GM12873 (cell line): ENCODE results near the gene ZBTB7A.

Experiments
- TF ChIP-seq, protein P1 (sequence below): IDR thresholded peaks from 2 replicates; pipeline ENCODE4 v1.5.1; 2012; ENCODE audit warnings: low read depth, mild to moderate bottlenecking, moderate library complexity, low read length, control low read depth; ENCODE audit not compliant: insufficient read depth; ENCODE audit errors: missing control alignments

Gene ZBTB7A

GRCh38 chr19:4042064-4042730 lies 24.5 kb downstream of the ZBTB7A start:
- TF ChIP-seq, protein P1, sequence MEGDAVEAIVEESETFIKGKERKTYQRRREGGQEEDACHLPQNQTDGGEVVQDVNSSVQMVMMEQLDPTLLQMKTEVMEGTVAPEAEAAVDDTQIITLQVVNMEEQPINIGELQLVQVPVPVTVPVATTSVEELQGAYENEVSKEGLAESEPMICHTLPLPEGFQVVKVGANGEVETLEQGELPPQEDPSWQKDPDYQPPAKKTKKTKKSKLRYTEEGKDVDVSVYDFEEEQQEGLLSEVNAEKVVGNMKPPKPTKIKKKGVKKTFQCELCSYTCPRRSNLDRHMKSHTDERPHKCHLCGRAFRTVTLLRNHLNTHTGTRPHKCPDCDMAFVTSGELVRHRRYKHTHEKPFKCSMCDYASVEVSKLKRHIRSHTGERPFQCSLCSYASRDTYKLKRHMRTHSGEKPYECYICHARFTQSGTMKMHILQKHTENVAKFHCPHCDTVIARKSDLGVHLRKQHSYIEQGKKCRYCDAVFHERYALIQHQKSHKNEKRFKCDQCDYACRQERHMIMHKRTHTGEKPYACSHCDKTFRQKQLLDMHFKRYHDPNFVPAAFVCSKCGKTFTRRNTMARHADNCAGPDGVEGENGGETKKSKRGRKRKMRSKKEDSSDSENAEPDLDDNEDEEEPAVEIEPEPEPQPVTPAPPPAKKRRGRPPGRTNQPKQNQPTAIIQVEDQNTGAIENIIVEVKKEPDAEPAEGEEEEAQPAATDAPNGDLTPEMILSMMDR = no peak

DNA sequence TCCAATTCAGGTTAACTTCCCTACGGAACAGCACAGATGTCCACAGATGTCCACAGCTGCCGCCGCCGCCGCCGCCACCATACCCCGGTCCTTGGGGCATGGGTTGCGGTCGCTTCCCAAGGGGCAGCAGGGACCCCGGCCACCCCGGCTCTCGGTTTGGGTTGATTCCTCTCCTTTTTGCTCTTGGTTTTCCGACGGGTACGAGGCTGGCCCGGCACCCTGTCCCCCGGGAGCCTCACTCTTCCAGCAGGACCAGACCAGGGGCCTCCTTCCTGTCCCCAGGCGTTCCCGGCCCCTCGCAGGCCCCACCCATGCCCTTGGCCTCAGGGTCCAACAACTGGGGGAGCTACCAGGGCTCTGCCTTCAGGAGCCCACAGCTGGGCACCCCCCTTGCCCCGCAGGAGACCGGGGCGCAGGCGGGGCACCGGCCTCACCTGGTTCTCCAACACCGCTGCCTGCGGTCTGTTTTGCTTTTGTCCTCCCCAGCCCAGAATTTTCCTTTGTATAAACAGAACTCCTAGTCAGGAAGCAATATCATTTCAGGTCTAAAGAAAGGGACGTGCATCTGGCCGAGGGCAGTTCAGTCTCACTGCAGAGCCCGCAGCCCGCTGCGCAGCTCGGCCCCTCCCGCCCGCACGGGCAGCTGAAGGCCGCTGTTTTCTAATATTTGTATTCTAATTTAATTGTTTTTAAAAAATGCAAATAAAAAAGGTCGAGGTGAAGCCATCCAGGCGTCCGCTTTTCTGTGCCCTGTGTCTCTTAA lies 27.9 kb downstream of the ZBTB7A start:
- TF ChIP-seq, protein P1 = no peak

GRCh38 chr19:4038057-4038456 lies 28.6 kb downstream of the ZBTB7A start:
- TF ChIP-seq, protein P1 = no peak

- TF ChIP-seq, protein P1 = no peak
Observed at GRCh38 chr19:4037301-4037949, 29.3 kb downstream of the ZBTB7A start.

DNA sequence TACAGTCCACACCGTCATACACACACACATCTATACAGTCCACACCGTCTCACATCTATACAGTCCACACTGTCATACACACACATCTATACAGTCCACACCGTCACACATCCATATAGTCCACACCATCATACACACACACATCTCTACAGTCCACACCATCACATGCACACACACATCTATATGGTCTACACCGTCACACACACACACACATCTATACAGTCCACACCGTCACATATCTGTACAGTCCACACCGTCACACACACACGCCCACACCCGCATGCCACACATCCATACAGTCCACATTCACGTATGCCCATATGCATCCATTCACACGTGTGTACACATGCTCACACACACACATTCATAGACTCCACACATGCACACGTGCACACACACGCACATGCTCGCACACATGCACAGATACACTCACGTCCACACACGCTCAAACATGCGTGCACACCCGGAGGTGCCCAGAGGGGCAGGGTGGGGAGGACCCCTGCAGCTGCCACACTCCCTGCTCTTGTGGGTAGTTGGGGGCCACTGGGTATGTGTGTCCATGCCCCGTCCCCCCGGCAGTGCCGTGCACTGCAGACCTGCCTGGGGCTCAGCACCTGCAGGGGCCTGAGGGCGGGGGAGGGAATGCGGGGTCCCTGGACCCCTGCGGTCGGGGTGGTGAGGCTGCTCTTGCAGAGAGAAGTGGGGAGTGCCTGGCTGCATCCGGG lies 30.0 kb downstream of the ZBTB7A start:
- TF ChIP-seq, protein P1 = no peak

DNA sequence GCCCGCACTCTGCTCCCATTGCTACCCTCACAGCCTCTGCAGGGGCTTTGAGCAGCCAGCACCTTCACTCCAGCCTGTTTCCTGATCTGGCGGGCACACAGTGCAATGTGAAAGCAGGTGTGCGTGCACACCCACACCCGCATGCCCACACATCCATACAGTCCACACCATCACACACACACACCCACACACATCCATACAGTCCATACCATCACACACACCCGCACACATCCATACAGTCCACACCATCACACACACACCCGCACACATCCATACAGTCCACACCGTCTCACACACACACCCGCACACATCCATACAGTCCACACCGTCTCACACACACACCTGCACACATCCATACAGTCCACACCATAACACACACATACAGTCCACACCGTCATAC lies 31.1 kb downstream of the ZBTB7A start:
- TF ChIP-seq, protein P1 = no peak
